ENCODE results near the gene TXNRD2.
"Not testable (repeated sequence)": the region's sequence is repeated elsewhere in the genome, so short reads cannot be mapped to it uniquely, and the experiment has no call there.

TXNRD2 gene

GRCh38 chr22:19957445-19957844 is 15.8 kb upstream of the TXNRD2 start:
- Mint-ChIP-seq H3K4me1 (ENCODE audit: low read depth) (peaks cover 8% of the 10 kb centered on the region), H3K36me3 (ENCODE audit: low read depth) (no peaks in the 10 kb centered on the region), H3K27me3 (ENCODE audit: low read depth) (no peaks in the 10 kb centered on the region), H3K27ac (no peak overlapping the region), H3K4me3 (no peak overlapping the region), H3K9me3 (no peaks in the 10 kb centered on the region)
- no peak for DNase-seq (ENCODE audit: low spot score)

- no peak for DNase-seq (ENCODE audit: low spot score)
Observed at GRCh38 chr22:19955241-19956128, 13.9 kb upstream of the TXNRD2 start.

GRCh38 chr22:19951346-19951745 is 9.7 kb upstream of the TXNRD2 start:
- Mint-ChIP-seq H3K4me3 (no peak overlapping the region), H3K27ac (no peak overlapping the region), H3K27me3 (ENCODE audit: low read depth) (no peaks in the 10 kb centered on the region), H3K36me3 (ENCODE audit: low read depth) (peaks cover 6% of the 10 kb centered on the region), H3K4me1 (ENCODE audit: low read depth) (peaks cover 16% of the 10 kb centered on the region), H3K9me3 (no peaks in the 10 kb centered on the region)
- DNase-seq (ENCODE audit: low spot score): no peak

More at GRCh38 chr22:19955241-19956128, 13.9 kb upstream of the TXNRD2 start:
- peak overlapping the region; percentile 13 for H3K4me3 Mint-ChIP-seq
- H3K36me3 Mint-ChIP-seq (ENCODE audit: low read depth): peaks cover 2% of the 10 kb centered on the region
- no peaks in the 10 kb centered on the region for H3K27me3 Mint-ChIP-seq (ENCODE audit: low read depth)
- peak overlapping the region; percentile 20 for H3K27ac Mint-ChIP-seq
- H3K9me3 Mint-ChIP-seq: no peaks in the 10 kb centered on the region
- peaks cover 8% of the 10 kb centered on the region for H3K4me1 Mint-ChIP-seq (ENCODE audit: low read depth)

GRCh38 chr22:19948057-19948760 is 6.6 kb upstream of the TXNRD2 start:
- Mint-ChIP-seq H3K36me3 (ENCODE audit: low read depth) (peaks cover 9% of the 10 kb centered on the region), H3K4me3 (no peak overlapping the region), H3K9me3 (no peaks in the 10 kb centered on the region), H3K27me3 (ENCODE audit: low read depth) (no peaks in the 10 kb centered on the region), H3K27ac (no peak overlapping the region), H3K4me1 (ENCODE audit: low read depth) (peaks cover 16% of the 10 kb centered on the region)
- no peak for DNase-seq (ENCODE audit: low spot score)

- H3K4me1 Mint-ChIP-seq (ENCODE audit: low read depth): peaks cover 32% of the 10 kb centered on the region
Observed at GRCh38 chr22:19943082-19944026, 1.7 kb upstream of the TXNRD2 start.

GRCh38 chr22:19942157-19943081 is 801 bp upstream of the TXNRD2 start:
- H3K4me3 Mint-ChIP-seq: peak overlapping the region; percentile 94
- peaks cover 30% of the 10 kb centered on the region for H3K4me1 Mint-ChIP-seq (ENCODE audit: low read depth)
- H3K27me3 Mint-ChIP-seq (ENCODE audit: low read depth): no peaks in the 10 kb centered on the region
- peak overlapping the region; percentile 93 for H3K27ac Mint-ChIP-seq
- no peaks in the 10 kb centered on the region for H3K9me3 Mint-ChIP-seq
- no peak for DNase-seq (ENCODE audit: low spot score)
- peaks cover 7% of the 10 kb centered on the region for H3K36me3 Mint-ChIP-seq (ENCODE audit: low read depth)

More at GRCh38 chr22:19943082-19944026, 1.7 kb upstream of the TXNRD2 start:
- Mint-ChIP-seq H3K27me3 (ENCODE audit: low read depth) (no peaks in the 10 kb centered on the region), H3K27ac (peak overlapping the region; percentile 93), H3K4me3 (peak overlapping the region; percentile 94), H3K9me3 (no peaks in the 10 kb centered on the region), H3K36me3 (ENCODE audit: low read depth) (peaks cover 8% of the 10 kb centered on the region)
- DNase-seq (ENCODE audit: low spot score): no peak

GRCh38 chr22:19940536-19941364 is 868 bp downstream of the TXNRD2 start:
- Mint-ChIP-seq H3K27ac (peak overlapping the region; percentile 88), H3K4me3 (peak overlapping the region; percentile 86), H3K4me1 (ENCODE audit: low read depth) (peaks cover 24% of the 10 kb centered on the region), H3K9me3 (peaks cover 10% of the 10 kb centered on the region), H3K36me3 (ENCODE audit: low read depth) (peaks cover 20% of the 10 kb centered on the region), H3K27me3 (ENCODE audit: low read depth) (no peaks in the 10 kb centered on the region)
- DNase-seq (ENCODE audit: low spot score): no peak

GRCh38 chr22:19937616-19938473 is 3.8 kb downstream of the TXNRD2 start:
- Mint-ChIP-seq H3K27ac (no peak overlapping the region), H3K4me3 (no peak overlapping the region), H3K9me3 (peaks cover 16% of the 10 kb centered on the region), H3K36me3 (ENCODE audit: low read depth) (peaks cover 24% of the 10 kb centered on the region), H3K4me1 (ENCODE audit: low read depth) (peaks cover 12% of the 10 kb centered on the region), H3K27me3 (ENCODE audit: low read depth) (no peaks in the 10 kb centered on the region)
- DNase-seq (ENCODE audit: low spot score): no peak

GRCh38 chr22:19936513-19936912 is 5.1 kb downstream of the TXNRD2 start:
- Mint-ChIP-seq H3K4me1 (ENCODE audit: low read depth) (peaks cover 8% of the 10 kb centered on the region), H3K4me3 (no peak overlapping the region), H3K27ac (no peak overlapping the region), H3K9me3 (peaks cover 16% of the 10 kb centered on the region), H3K27me3 (ENCODE audit: low read depth) (no peaks in the 10 kb centered on the region), H3K36me3 (ENCODE audit: low read depth) (peaks cover 21% of the 10 kb centered on the region)
- no peak for DNase-seq (ENCODE audit: low spot score)

GRCh38 chr22:19935123-19935718 is 6.4 kb downstream of the TXNRD2 start:
- Mint-ChIP-seq H3K36me3 (ENCODE audit: low read depth) (peaks cover 21% of the 10 kb centered on the region), H3K9me3 (peaks cover 16% of the 10 kb centered on the region)
- H3K4me3 Mint-ChIP-seq; H3K27me3 Mint-ChIP-seq (ENCODE audit: low read depth); DNase-seq (ENCODE audit: low spot score); H3K27ac Mint-ChIP-seq; H3K4me1 Mint-ChIP-seq (ENCODE audit: low read depth): not testable (repeated sequence)
